WERI-Rb-1 (cell line): ENCODE results near the gene DNAH3.
"Not testable (repeated sequence)": the region's sequence is repeated elsewhere in the genome, so short reads cannot be mapped to it uniquely, and the experiment has no call there.

Experiments
- DNase-seq: peaks from one replicate; pipeline ENCODE4 v3.0.0-alpha.2; 2020
- H3K27ac ChIP-seq: fragments of 250-450 bp; sonication (Bioruptor Pico); 2 replicates; pipeline ENCODE4 v1.5.1; 2020; ENCODE audit warnings: mild to moderate bottlenecking, moderate library complexity
- H3K27me3 ChIP-seq: fragments of 250-450 bp; sonication (Bioruptor Pico); 2 replicates; pipeline ENCODE4 v1.5.1; 2021; ENCODE audit warnings: mild to moderate bottlenecking, low read depth, moderate library complexity; ENCODE audit not compliant: insufficient read depth, severe bottlenecking
- H3K36me3 ChIP-seq: fragments of 250-450 bp; sonication (Bioruptor Pico); 2 replicates; pipeline ENCODE4 v1.5.1; 2020; ENCODE audit warnings: mild to moderate bottlenecking, moderate library complexity
- H3K4me3 ChIP-seq: 2 replicates; pipeline ENCODE4 v1.5.1; 2011; ENCODE audit warnings: low read depth, mild to moderate bottlenecking, control low read depth, low read length
- H3K9me3 ChIP-seq: fragments of 250-450 bp; sonication (Bioruptor Pico); 2 replicates; pipeline ENCODE4 v1.5.1; 2021; ENCODE audit warnings: mild to moderate bottlenecking, moderate library complexity; ENCODE audit not compliant: severe bottlenecking
- CTCF ChIP-seq: IDR thresholded peaks from 2 replicates; pipeline ENCODE4 v1.5.1; 2011; ENCODE audit warnings: low read depth, mild to moderate bottlenecking, control low read depth, inconsistent platforms, low read length

DNAH3 gene

GRCh38 chr16:21159281-21159951 lies 8.8 kb upstream of the DNAH3 start:
- H3K4me3 ChIP-seq: peak overlapping the region; percentile 75
- peaks cover 14% of the 10 kb centered on the region for H3K36me3 ChIP-seq
- no peaks in the 10 kb centered on the region for H3K9me3 ChIP-seq
- no peaks in the 10 kb centered on the region for H3K27me3 ChIP-seq
- H3K27ac ChIP-seq: no peak overlapping the region
- DNase-seq: peak; percentile 49
- TF ChIP-seq CTCF: no peak

- H3K9me3 ChIP-seq: no peaks in the 10 kb centered on the region
- H3K36me3 ChIP-seq: peaks cover 12% of the 10 kb centered on the region
- DNase-seq: peak; percentile 84
- H3K27ac ChIP-seq: peak within 1 kb of the TSS; percentile 45
- no peak for TF ChIP-seq CTCF
- peak within 1 kb of the TSS; percentile 75 for H3K4me3 ChIP-seq
- H3K27me3 ChIP-seq: no peaks in the 10 kb centered on the region
Observed at GRCh38 chr16:21158208-21159110, 7.8 kb upstream of the DNAH3 start, which contains the start of gene LDAF1. TSS of gene LDAF1 (plus strand) at chr16:21158674. CDS start at chr16:21161183, 2,509 bp downstream.

GRCh38 chr16:21157632-21158031 lies 7.0 kb upstream of the DNAH3 start:
- Histone ChIP-seq H3K27me3 (no peaks in the 10 kb centered on the region), H3K4me3 (peak overlapping the region; percentile 75; the same call in 1 of the 2 replicates), H3K9me3 (no peaks in the 10 kb centered on the region), H3K27ac (no peak overlapping the region), H3K36me3 (peaks cover 8% of the 10 kb centered on the region)
- DNase-seq: no peak
- no peak for TF ChIP-seq CTCF

- no peak overlapping the region for H3K4me3 ChIP-seq
- no peaks in the 10 kb centered on the region for H3K9me3 ChIP-seq
- no peak overlapping the region for H3K27ac ChIP-seq
- no peaks in the 10 kb centered on the region for H3K27me3 ChIP-seq
- peak; percentile 32 for DNase-seq
- peak; percentile 65 for TF ChIP-seq CTCF
- peaks cover 5% of the 10 kb centered on the region; the same call in 1 of the 2 replicates for H3K36me3 ChIP-seq
Observed at GRCh38 chr16:21156767-21157467, 6.3 kb upstream of the DNAH3 start.

GRCh38 chr16:21156011-21156410 lies 5.4 kb upstream of the DNAH3 start:
- not testable (repeated sequence) for H3K27me3 ChIP-seq, H3K27ac ChIP-seq, H3K9me3 ChIP-seq, H3K4me3 ChIP-seq, DNase-seq, H3K36me3 ChIP-seq

- H3K27me3 ChIP-seq, H3K9me3 ChIP-seq, DNase-seq, H3K4me3 ChIP-seq, H3K36me3 ChIP-seq, H3K27ac ChIP-seq: not testable (repeated sequence)
Observed at GRCh38 chr16:21153124-21153729, 2.6 kb upstream of the DNAH3 start.

GRCh38 chr16:21152160-21153030 lies 1.7 kb upstream of the DNAH3 start:
- H3K27ac ChIP-seq, H3K9me3 ChIP-seq, H3K36me3 ChIP-seq, H3K4me3 ChIP-seq, H3K27me3 ChIP-seq, DNase-seq: not testable (repeated sequence)
